ENCODE data around the gene CDKN2B-AS1.

Gene CDKN2B-AS1

DNA sequence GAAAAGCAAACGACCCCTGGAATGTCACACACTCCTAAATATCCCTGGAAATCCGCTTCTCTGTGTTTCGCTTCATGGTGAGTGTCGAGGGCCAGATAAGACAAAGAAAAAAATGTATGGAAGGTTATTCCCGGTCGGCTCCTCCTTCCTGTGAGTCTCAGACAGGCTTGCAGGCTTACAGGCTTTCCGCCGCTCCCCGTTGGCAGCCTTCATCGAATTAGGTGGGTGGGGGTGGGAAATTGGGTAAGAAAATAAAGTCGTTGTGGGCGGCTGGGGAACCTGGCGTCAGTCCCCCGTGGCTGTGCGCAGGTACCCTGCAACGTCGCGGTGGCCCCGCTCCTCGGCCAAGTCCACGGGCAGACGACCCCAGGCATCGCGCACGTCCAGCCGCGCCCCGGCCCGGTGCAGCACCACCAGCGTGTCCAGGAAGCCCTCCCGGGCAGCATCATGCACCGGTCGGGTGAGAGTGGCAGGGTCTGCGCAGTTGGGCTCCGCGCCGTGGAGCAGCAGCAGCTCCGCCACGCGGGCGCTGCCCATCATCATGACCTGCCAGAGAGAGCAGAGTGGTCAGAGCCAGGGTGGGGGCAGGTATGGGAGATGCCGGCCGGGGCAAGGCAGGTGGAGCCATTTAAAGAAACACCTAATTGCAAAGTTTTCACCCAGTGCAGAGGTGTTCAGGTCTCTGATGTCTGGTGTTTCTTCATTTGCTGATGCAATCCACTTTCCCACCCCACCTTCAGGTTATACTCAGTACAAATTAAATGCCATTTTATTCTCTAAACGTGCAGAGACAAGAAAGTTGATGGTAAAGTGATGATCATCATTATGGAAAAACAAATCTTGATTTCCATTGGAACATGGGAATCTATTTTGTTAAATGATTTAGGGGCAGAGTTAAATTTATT lies 11.4 kb downstream of the CDKN2B-AS1 start:
- no peak for DNase-seq (ENCODE audit: extremely low read depth, insufficient read length)
- Histone ChIP-seq H3K27me3 (replicated peaks; ENCODE audit: control insufficient read depth, insufficient read depth, low read length) (no peaks in the 10 kb centered on the region; the same call in 1 of the 2 replicates), H3K4me3 (replicated peaks; ENCODE audit: low read depth, low read length) (no peak overlapping the region), H3K36me3 (ENCODE audit: control insufficient read depth, insufficient read depth, low read length) (no peaks in the 10 kb centered on the region)
- TF ChIP-seq CTCF (IDR thresholded peaks at IDR 0.05; ENCODE audit: insufficient read depth, low read length, poor library complexity, severe bottlenecking), result no peak

DNA sequence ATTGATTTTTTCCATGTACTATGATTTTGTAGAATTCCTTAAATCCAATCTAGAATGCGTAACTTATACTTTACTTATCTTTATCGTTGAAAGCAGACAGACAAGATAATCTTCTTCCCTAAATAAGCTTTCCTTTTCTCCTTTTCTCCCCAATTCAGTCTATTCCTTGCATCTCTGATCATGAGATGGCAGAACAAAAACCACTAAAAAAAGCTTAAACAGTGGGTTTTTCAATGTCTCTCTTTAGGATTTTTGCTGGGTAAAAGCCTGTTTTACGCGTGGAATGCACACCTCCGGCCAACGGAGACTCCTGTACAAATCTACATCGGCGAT lies 13.8 kb downstream of the CDKN2B-AS1 start:
- H3K27me3 ChIP-seq (replicated peaks; ENCODE audit: control insufficient read depth, insufficient read depth, low read length), result no peaks in the 10 kb centered on the region; the same call in 1 of the 2 replicates
- no peak for TF ChIP-seq CTCF (IDR thresholded peaks at IDR 0.05; ENCODE audit: insufficient read depth, low read length, poor library complexity, severe bottlenecking)
- H3K36me3 ChIP-seq (ENCODE audit: control insufficient read depth, insufficient read depth, low read length), result no peaks in the 10 kb centered on the region
- peak overlapping the region; percentile 84 for H3K4me3 ChIP-seq (replicated peaks; ENCODE audit: low read depth, low read length)
- no peak for DNase-seq (ENCODE audit: extremely low read depth, insufficient read length)

DNA sequence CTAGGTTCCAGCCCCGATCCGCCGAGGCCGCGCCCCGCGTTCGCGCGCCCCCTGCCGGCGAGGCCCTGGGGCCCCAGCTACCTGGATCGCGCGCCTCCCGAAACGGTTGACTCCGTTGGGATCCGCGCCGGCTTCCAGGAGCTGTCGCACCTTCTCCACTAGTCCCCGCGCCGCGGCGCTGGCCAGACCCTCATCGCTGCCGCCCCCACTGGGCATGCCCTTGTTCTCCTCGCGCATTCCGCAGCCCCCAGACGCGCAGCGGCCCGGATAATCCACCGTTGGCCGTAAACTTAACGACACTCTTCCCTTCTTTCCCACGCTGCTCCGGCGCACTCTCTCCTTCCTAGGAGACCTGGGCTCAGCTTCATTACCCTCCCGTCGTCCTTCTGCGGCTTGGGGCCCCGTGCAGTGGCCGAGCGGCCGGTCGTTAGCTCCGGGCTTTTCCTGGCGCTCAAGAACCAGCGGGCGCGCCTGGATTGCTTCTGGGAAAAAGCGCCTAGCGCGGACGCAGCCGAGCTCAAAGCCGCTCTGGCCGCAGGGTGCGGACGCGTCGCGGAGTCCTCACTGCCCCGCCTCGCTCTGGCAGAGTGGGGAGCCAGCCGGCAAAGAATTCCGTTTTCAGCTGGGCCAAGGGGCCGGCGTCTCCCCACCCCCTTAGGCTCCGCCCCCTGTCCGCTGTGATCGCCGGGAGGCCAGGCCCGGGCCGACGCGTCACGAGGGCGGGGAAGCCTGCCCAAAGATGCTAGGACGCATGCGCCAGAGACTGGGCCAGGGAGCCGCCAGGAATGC lies 14.3 kb downstream of the CDKN2B-AS1 start, which contains the start of gene CDKN2B:
Gene CDKN2B (minus strand): TSS at position 589 of the 789 bp plus-strand sequence. CDS start 352 bp downstream, at position 237.
- H3K4me3 ChIP-seq (replicated peaks; ENCODE audit: low read depth, low read length), result peak within 1 kb of the TSS; percentile 84
- no peaks in the 10 kb centered on the region; the same call in 1 of the 2 replicates for H3K27me3 ChIP-seq (replicated peaks; ENCODE audit: control insufficient read depth, insufficient read depth, low read length)
- peak; percentile 64 for TF ChIP-seq CTCF (IDR thresholded peaks at IDR 0.05; ENCODE audit: insufficient read depth, low read length, poor library complexity, severe bottlenecking)
- no peaks in the 10 kb centered on the region for H3K36me3 ChIP-seq (ENCODE audit: control insufficient read depth, insufficient read depth, low read length)
- peak; percentile 86 for DNase-seq (ENCODE audit: extremely low read depth, insufficient read length)

- no peak for DNase-seq (ENCODE audit: extremely low read depth, insufficient read length)
- no peaks in the 10 kb centered on the region; the same call in 1 of the 2 replicates for H3K27me3 ChIP-seq (replicated peaks; ENCODE audit: control insufficient read depth, insufficient read depth, low read length)
- TF ChIP-seq CTCF (IDR thresholded peaks at IDR 0.05; ENCODE audit: insufficient read depth, low read length, poor library complexity, severe bottlenecking), result no peak
- H3K4me3 ChIP-seq (replicated peaks; ENCODE audit: low read depth, low read length), result peak overlapping the region; percentile 84
- no peaks in the 10 kb centered on the region for H3K36me3 ChIP-seq (ENCODE audit: control insufficient read depth, insufficient read depth, low read length)
Measured at GRCh38 chr9:22009506-22009867, 14.9 kb downstream of the CDKN2B-AS1 start.

GRCh38 chr9:22010866-22011625 lies 16.5 kb downstream of the CDKN2B-AS1 start:
- Histone ChIP-seq H3K27me3 (replicated peaks; ENCODE audit: control insufficient read depth, insufficient read depth, low read length) (no peaks in the 10 kb centered on the region), H3K4me3 (replicated peaks; ENCODE audit: low read depth, low read length) (no peak overlapping the region), H3K36me3 (ENCODE audit: control insufficient read depth, insufficient read depth, low read length) (no peaks in the 10 kb centered on the region)
- DNase-seq (ENCODE audit: extremely low read depth, insufficient read length), result no peak
- no peak for TF ChIP-seq CTCF (IDR thresholded peaks at IDR 0.05; ENCODE audit: insufficient read depth, low read length, poor library complexity, severe bottlenecking)
